HG03565 (cell line): ENCODE results near the gene C9orf50.
"Not testable (repeated sequence)": the region's sequence is repeated elsewhere in the genome, so short reads cannot be mapped to it uniquely, and the experiment has no call there.

Experiments used
- ATAC-seq: cut with Tn5 transposase; IDR thresholded peaks from one replicate; pipeline ENCODE4 v1.9.1; 2021; ENCODE audit warnings: mild to moderate bottlenecking, moderate library complexity; ENCODE audit not compliant: unreplicated experiment

The C9orf50 gene

GRCh38 chr9:129595311-129595741 is 25.6 kb downstream of the C9orf50 start:
- no peak for ATAC-seq

DNA sequence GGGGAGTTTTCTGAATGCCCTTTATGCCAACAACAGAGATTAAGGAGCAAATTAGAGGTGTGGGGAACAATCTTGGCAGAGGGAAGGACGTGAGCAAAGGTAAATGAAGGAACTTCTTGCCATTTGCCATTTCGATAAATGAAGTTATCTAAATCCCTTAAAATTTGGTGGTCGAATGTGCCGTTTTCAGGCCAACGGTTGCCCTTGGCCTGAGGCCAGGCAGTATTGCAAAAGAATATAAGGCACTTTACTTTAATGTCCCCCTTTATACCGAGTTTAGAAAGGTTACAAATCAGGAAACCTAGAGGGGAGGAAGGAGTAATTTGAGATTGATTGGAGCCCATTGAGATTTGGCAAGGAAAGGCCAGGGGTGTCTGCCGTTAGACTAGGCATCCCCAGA is 26.3 kb downstream of the C9orf50 start:
- ATAC-seq, result no peak

- ATAC-seq, result not testable (repeated sequence)
These were observed 28.1 kb downstream of the C9orf50 start for GRCh38 chr9:129592790-129593189.

- no peak for ATAC-seq
These were observed 29.0 kb downstream of the C9orf50 start for GRCh38 chr9:129591916-129592315.

- no peak for ATAC-seq
These were observed 30.4 kb downstream of the C9orf50 start for GRCh38 chr9:129590466-129590865.

DNA sequence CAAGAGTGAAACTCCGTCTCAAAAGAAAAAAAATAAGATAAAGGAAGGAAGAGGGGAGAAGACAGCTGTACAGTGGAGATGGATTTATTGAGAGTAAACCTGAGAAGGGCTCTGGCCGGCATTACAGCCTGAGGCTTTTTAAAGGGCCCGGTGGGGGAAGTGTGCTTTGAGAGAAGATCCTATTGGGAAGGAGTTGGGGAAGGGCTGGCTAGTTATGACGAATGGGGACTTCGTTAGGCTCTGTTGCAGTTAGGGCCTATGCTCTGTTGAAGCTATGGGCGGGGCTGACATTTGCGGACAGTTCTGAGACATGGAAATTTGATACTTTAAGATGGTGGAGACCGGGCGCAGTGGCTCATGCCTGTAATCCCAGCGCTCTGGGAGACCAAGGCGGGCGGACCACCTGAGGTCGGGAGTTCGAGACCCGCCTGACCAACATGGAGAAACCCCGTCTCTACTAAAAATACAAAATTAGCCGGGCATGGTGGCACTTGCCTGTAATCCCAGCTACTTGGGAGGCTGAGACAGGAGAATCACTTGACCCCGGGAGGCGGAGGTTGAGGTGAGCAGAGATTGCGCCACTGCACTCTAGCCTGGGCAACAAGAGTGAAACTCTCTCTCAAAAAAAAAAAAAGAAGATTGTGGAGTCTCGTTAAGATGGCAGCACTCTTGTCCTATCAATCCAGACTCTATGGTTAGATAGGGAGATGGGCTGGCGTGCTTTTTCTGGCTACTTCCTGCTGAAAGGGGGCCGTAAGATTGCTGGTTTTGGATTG is 33.2 kb downstream of the C9orf50 start:
- no peak for ATAC-seq

GRCh38 chr9:129586685-129587084 is 34.2 kb downstream of the C9orf50 start:
- no peak for ATAC-seq

DNA sequence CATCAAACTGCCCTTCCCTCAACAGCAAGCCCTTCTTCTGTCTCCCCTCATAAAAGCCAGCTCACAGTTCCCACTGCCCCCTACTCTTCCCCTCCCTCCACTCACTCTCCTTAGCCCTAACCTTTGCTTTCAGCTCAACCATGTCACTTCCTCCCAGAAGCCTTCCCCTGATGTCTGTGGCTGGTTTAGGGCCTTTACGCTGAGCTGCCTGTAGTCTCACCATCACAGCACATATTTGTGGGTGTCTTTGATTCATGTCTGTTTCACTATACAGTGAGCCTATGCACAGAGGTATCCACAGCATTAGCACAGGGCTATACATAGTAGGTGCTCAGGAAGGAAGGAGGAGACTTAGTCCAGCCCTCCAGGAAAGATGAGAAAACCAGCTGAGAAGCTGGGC is 34.7 kb downstream of the C9orf50 start:
- ATAC-seq, result no peak

DNA sequence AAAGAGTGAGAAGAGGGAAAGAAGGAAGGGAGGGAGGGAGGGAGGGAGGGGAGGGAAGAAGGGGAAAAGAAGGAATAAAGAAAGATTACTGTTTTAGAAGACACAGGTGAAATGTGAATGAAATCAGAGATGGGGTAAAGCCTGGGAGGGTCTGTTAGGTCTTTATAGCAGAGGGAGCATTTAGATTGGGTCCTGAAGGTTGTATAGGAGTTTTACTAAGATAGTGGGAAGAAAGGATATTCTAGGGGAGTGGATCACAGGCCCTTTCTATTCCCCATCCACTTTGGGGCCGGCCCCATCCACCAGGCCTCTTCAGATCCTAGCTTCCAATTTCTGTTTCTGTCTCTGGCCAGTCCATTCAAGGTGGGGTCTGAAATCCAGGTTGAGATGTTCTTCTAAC is 35.5 kb downstream of the C9orf50 start:
- ATAC-seq, result no peak

GRCh38 chr9:129584136-129584535 is 36.8 kb downstream of the C9orf50 start:
- no peak for ATAC-seq

DNA sequence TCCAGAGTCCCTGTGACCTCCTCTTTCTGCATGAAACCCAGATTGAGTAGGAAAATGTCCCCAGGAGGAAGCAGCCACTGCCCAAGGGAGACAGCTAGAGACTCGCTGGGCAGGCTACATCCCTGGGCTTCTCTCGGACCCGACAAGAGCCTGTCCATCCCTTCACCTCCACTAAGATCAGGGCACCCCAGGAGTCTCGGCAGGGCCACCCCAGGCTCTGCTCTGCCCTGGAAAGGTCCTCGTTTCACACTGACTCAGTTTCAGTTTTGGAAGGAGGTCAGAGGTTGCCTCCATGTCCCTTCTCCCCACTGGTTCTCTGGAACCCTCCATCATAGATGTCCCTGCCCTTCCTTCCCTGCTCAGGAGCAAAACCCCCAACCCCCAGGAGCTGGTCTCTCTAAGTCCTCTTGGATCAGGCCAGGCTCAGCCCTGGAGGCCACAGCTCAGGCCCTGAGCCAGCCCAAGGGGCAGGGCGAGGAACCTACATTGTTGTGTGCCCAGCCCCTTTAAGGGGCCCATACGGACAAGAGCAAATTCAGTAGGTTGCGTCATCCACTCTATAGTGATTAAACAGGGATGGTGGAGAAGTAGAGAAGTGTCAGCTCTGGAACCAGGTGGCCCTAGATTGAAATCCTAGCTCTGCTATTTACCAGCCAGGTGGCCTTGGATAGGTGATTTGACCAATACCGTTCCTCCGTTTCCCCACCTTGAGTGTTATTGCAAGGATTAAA is 37.4 kb downstream of the C9orf50 start:
- no peak for ATAC-seq

GRCh38 chr9:129582855-129583254 is 38.0 kb downstream of the C9orf50 start:
- no peak for ATAC-seq

GRCh38 chr9:129581505-129582189 is 39.3 kb downstream of the C9orf50 start:
- ATAC-seq, result no peak

GRCh38 chr9:129580211-129580915 is 40.5 kb downstream of the C9orf50 start:
- no peak for ATAC-seq

DNA sequence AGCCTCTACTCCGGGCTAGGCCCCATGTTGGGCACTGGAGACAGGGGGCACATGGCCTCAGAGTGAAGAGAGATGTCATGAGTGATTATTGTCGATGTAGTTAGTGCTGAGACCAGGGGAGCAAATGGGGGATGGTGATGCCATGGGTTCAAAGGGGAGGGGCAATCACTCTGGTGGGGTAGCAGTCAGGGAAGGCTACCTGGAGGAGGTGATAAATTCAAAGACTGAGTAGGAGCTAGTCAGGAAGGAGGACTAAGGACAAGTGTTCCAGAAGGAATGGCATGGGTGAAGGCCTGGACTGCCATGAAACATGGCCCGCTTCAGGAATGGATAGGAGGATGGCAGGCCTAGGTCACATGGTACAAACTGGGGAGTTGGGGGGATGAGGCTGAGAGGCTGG is 41.6 kb downstream of the C9orf50 start:
- ATAC-seq, result no peak

GRCh38 chr9:129576546-129577543 is 44.1 kb downstream of the C9orf50 start:
- no peak for ATAC-seq

- no peak for ATAC-seq
These were observed 45.1 kb downstream of the C9orf50 start for GRCh38 chr9:129575818-129576217.

DNA sequence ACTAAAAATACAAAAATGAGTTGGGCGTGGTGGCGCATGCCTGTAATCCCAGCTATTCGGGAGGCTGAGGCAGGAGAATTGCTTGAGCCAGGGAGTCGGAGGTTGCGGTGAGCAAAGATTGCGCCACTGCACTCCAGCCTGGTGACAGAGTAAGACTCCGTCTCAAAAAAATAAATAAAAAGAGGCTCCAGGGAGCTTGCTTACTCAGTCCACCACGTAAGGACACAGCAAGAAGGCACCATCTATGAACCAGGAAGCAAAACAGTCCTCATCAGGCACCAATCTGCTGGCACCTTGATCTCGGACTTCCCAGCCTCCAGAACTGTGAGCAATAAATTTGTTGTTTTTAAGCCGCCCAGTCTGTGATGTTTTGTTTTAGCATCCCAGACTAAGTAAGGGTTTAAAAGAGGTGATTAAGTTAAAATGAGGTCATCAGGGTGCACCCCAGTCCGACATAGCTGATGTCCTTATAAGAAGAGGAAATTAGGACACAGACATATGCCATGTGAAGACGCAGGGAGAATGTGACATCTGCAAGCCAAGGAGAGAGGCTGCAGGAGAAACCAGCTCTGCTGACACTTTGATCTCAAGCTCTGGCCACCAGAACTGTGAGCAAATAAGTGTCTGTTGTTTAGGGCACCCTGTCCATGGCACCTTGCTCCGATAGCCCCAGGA is 45.9 kb downstream of the C9orf50 start:
- ATAC-seq, result no peak

DNA sequence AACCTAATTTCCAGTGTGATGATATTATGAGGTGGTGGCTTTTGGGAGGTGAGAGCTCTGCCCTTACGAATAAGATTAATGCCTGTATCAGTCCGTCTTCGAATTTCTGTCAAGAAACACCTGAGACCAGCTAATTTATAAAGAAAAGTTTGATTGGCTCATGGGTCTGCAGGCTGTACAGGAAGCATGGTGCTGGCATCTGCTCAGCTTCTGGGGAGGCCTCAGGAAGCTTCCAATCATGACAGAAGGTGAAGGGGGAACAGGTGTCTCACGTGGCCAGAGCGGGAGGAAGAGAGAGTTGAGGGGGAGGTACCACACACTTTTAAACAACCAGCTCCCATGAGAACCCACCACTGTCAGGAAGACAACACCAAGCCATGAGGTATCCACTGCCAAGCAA is 46.9 kb downstream of the C9orf50 start:
- ATAC-seq, result no peak
